DMS114 treated with DMSO at 0.1 percent for 48 hours (cell line): ENCODE data around the gene OR10Z1.

Experiments used
- DNase-seq: peaks from one replicate; lab custom pipeline; 2025; ENCODE audit not compliant: unreplicated experiment; lab: John Stamatoyannopoulos, UW

The OR10Z1 gene, protein sequence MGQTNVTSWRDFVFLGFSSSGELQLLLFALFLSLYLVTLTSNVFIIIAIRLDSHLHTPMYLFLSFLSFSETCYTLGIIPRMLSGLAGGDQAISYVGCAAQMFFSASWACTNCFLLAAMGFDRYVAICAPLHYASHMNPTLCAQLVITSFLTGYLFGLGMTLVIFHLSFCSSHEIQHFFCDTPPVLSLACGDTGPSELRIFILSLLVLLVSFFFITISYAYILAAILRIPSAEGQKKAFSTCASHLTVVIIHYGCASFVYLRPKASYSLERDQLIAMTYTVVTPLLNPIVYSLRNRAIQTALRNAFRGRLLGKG

DNA sequence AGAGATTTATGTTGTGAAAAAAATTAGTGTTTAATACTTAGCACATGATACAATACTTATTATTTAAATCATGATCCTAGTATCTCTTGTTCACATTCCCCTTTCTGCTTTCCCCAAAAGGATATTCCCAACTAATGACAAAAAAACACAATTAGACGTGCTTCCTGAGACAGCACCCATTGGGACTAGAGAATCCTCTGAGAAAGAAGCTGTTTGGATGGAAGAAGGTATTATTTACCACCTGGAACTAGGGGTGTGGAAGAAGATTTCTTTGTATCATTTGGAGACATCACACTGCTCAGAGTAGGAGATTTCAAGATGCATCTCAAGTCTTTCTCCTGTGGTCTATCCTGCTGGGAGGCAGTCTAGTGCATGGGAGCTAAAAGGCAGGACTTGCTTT, at the start of gene OR10Z1:
TSS of gene OR10Z1 (plus strand) at position 301 of the 400 bp plus-strand sequence. CDS start 1,171 bp downstream, outside the sequence.
- no peak for DNase-seq

DNA sequence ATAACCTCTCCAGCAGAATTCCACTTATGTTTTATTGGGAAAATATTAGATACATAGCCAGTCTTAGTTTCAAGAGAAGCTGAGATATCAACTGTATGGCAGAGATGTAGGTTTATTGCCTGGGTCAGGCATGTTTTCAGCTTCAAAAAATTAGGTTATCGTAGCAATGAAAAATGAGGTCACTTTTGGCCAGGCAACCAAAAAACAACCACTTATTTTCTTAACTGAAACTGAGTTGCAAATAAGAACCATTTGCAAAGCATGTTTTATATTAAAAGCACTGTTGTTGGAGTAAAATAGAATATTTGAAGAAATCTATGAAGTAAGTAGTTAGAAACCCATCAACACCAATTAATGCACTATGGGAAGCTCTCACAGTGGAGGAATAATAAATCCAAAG, 45.4 kb upstream of the OR10Z1 start:
- DNase-seq: no peak

DNA sequence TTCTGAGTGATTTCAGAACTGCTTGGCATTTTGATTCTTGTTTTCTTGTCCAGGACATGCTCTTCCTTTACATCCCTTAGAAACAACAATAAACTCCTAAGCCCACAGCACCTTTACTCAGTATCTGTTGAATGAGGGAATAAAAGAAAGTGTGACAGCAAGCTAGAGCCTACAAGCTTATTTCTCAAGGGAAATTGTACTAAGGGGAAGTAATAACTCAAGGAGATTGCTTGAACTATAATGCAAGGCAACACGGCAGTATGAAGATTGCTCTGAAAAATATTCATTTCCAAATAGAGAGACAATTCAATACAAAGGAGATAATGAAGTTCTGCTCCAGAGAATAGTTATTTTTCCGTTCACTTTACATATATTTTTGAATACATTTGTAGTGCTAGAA, 41.2 kb upstream of the OR10Z1 start:
- no peak for DNase-seq

GRCh38 chr1:158564608-158565007, 40.5 kb upstream of the OR10Z1 start:
- no peak for DNase-seq

DNA sequence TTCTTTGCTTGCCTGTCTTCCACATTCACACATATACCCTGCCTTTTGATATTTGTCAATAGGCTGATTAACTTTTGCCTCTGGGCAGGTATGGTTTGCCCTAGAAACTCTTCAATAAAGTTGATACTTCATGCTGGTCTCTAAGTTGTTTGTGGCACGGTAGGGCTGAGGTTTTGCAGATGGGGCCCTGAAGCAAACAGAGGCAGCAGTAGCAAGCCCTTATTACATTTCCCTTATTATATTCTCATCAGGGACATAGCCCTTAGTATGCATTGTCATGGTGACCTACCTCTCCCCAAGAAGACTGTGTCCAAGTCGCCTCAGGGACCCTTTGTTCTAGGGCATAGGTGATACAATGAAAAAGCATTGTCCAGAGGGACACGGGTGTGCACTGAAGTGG, 34.6 kb upstream of the OR10Z1 start, which contains the start of gene OR6P1:
TSS of gene OR6P1 (minus strand) at position 101 of the 400 bp plus-strand sequence. CDS start 6,976 bp downstream, outside the sequence.
- DNase-seq: no peak

GRCh38 chr1:158572226-158572625, 32.8 kb upstream of the OR10Z1 start:
- no peak for DNase-seq

GRCh38 chr1:158577561-158577960, 27.5 kb upstream of the OR10Z1 start:
- no peak for DNase-seq

DNA sequence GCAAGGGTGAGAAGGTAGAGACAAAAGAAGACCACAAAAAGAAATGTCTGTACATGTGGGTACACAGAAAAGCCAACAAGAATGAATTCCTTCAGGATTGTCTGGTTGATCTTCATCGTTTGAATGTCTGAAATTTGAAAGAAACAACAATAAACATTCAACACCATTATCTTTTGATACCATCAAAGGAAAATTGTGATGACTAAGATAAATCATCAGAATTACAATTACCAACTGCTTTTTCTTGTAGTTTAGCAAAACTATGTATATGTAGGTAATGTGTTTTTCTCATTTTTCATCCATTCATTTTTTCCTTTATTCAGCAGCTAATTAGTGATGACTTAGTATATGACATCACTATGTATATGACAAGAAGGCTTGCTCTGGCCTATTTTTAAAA, 25.3 kb upstream of the OR10Z1 start, which contains the start of gene OR10X1:
TSS of gene OR10X1 (minus strand) at position 167 of the 400 bp plus-strand sequence. CDS start at position 167, 0 bp downstream.
- no peak for DNase-seq

DNA sequence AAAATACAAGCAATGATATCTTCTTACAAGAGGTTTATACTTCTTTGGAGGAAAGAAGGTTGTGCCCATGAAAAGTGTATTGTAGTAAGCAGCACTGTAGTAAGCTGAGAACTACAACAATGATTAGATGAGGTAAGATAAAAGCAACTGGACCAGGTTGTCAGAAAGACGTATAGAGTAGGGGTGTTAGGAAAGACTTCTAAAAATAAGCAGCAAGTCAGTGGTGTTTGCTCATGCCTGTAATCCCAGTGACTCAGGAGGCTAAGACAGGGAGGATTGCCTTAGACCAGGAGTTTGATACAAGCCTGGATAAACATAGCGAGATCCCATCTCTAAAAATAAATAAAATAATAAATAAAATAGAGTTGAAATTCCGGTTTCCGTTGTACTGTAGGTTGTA, 21.1 kb upstream of the OR10Z1 start:
- no peak for DNase-seq

GRCh38 chr1:158586942-158587341, 18.1 kb upstream of the OR10Z1 start:
- DNase-seq: no peak

- DNase-seq: no peak
Observed at GRCh38 chr1:158600735-158601134, 4.3 kb upstream of the OR10Z1 start.

GRCh38 chr1:158607296-158607695, 2.2 kb downstream of the OR10Z1 start:
- no peak for DNase-seq

DNA sequence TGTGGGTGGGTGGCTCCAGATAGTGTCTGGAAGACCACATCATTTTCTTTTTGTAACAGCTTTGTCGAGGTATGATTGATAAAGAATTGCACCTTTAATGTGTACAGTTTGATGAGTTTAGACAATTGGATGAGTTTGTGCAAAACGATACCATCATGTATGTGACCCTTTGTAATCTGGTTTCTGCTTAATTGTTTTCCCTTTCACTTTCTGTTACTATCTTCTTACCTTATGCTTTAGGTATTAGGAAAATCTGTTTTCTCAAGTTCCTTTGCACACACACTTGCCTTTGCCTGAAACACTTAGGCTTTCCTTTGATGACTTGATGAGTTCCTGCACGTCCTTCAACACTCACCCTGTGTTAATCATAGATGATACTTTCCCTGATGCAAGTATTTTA, 6.8 kb downstream of the OR10Z1 start:
- no peak for DNase-seq

DNA sequence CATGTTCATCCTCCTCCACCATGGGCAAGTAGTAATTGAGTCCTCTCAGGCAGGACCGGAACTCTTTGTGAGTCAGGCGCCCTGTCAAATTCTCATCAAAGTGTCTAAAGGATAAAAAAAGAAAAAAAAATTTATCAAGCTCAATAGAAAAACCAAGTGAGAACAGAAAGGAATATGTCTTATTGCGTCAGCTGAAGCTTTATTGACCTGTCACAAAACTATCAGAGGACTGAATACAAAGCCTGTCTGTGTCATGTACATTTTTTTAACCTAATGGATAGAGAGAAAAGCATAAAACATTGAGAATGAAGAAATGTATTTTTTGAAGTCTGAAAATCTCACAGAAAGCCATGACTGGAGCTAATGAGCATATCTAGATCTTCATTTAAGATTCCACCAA, 8.7 kb downstream of the OR10Z1 start:
- no peak for DNase-seq

DNA sequence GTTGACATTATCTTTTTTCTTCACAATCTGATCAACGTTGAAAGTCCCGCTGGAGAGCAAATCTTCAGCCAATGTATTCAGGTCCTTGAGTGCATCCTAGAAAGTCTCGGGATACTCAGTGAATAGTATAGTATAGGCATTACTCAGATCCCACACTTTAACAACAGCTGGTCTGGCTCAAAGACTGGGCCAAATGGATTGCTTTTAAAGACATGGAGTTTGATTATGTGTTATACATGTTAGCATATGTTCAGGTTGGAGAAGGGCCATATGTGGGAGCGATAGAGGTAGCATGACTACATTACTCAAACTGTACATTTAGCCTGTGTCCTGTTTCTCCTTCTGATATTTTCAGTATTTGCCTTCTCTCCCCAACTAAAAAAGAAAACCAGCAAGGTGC, 33.1 kb downstream of the OR10Z1 start:
- DNase-seq: no peak

GRCh38 chr1:158638904-158639303, 33.8 kb downstream of the OR10Z1 start:
- DNase-seq: no peak

DNA sequence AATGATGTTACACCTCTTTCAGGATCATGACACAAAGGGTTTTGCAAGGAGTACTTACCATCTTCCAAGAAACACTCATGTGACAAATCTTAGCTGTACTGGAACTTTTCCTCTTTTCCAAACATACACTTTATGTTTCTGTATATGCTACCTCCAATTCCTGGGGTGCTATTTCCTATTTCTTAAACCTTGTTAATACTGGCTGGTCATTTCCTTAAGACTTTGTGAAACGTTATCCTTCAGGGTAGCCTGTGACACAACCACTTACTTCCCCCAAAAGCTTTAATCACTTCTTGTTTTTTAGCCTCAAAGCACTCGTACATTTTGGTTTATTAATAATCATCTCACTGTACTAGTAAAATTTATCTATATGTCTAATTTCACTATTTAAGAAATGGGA, 39.4 kb downstream of the OR10Z1 start:
- DNase-seq: no peak

GRCh38 chr1:158646465-158646864, 41.4 kb downstream of the OR10Z1 start:
- no peak for DNase-seq

- DNase-seq: no peak
Observed at GRCh38 chr1:158649052-158649451, 44.0 kb downstream of the OR10Z1 start.

- DNase-seq: no peak
Observed at GRCh38 chr1:158652721-158653334, 47.8 kb downstream of the OR10Z1 start.

- no peak for DNase-seq
Observed at GRCh38 chr1:158654086-158654485, 49.0 kb downstream of the OR10Z1 start.

- no peak for DNase-seq
Observed at GRCh38 chr1:158654571-158654970, 49.5 kb downstream of the OR10Z1 start.
